ENCODE measurements around the gene NRXN3. TPM values are rescaled to one million over a fixed set of nuclear protein-coding genes. Genes with fewer than 3 reads are reported as not detected.

The NRXN3 gene
- total RNA-seq, 1 experiment from 2014 or later, result not detected

- RAD21 ChIA-PET (ENCODE audit: low non-redundant PET in 1 of 2, low total read pairs in 2 of 2, uncharacterized antibody in 2 of 2, unreplicated experiment in 2 of 2), result no interaction called here
- H3K36me3 ChIP-seq (ENCODE audit: control insufficient read depth in 1 of 2, insufficient read depth in 2 of 2, low read length in 2 of 2), result no peaks in the 10 kb centered on the region
- no peak overlapping the region for H3K9ac ChIP-seq (ENCODE audit: low read length)
- intact Hi-C loops (cut with micrococcal nuclease), result loop anchor here (10.0 kb wide), 1 partner anchor 429 kb away; no protein-coding TSS in a partner anchor
- BruUV-seq (replicated peaks), result no TSS peak
- no peaks in the 10 kb centered on the region for H3K4me1 ChIP-seq (ENCODE audit: control insufficient read depth in 1 of 2, insufficient read depth in 2 of 2, low read length in 2 of 2)
- no peaks in the 10 kb centered on the region for H3K27me3 ChIP-seq (ENCODE audit: insufficient read depth, low read length)
- POLR2A ChIA-PET, result no interaction called here
- ATAC-seq, result no peak
- no peak overlapping the region for H2AFZ ChIP-seq (ENCODE audit: low read depth, low read length, poor library complexity, severe bottlenecking)
- no peaks in the 10 kb centered on the region for H4K20me1 ChIP-seq (ENCODE audit: insufficient read depth)
- DNase-seq (ENCODE audit: low read depth, low spot score), result no peak
- no peaks in the 10 kb centered on the region for H3K9me2 ChIP-seq (ENCODE audit: insufficient read depth)
- no peak overlapping the region for H3K4me2 ChIP-seq (ENCODE audit: low read length)
- no peak overlapping the region for H3K4me3 ChIP-seq (replicated peaks in 1 of 2; ENCODE audit: low read depth in 1 of 2, low read length in 2 of 2)
- no peak overlapping the region for H3K27ac ChIP-seq (ENCODE audit: low read depth, low read length)
- no peaks in the 10 kb centered on the region for H3K9me3 ChIP-seq (ENCODE audit: control insufficient read depth in 1 of 2, insufficient read depth in 1 of 2, low read depth in 1 of 2, low read length in 2 of 2)
- TF ChIP-seq ATF3 (IDR thresholded peaks at IDR 0.05) (no peak), POLR2A (IDR thresholded peaks at IDR 0.05; ENCODE audit: borderline replicate concordance, extremely low read depth, insufficient read depth, insufficient read length) (no peak), TCF7L2 (IDR thresholded peaks at IDR 0.05; ENCODE audit: borderline replicate concordance, extremely low read depth, insufficient read depth, insufficient read length) (no peak), SP1 (IDR thresholded peaks at IDR 0.05; ENCODE audit: low read depth) (no peak), EZH2 (IDR thresholded peaks at IDR 0.05) (no peak), CBX3 (IDR thresholded peaks at IDR 0.05; ENCODE audit: low read depth) (no peak), EZH2phosphoT487 (IDR thresholded peaks at IDR 0.05; ENCODE audit: borderline replicate concordance) (no peak)
- TF ChIP-seq, protein P1, sequence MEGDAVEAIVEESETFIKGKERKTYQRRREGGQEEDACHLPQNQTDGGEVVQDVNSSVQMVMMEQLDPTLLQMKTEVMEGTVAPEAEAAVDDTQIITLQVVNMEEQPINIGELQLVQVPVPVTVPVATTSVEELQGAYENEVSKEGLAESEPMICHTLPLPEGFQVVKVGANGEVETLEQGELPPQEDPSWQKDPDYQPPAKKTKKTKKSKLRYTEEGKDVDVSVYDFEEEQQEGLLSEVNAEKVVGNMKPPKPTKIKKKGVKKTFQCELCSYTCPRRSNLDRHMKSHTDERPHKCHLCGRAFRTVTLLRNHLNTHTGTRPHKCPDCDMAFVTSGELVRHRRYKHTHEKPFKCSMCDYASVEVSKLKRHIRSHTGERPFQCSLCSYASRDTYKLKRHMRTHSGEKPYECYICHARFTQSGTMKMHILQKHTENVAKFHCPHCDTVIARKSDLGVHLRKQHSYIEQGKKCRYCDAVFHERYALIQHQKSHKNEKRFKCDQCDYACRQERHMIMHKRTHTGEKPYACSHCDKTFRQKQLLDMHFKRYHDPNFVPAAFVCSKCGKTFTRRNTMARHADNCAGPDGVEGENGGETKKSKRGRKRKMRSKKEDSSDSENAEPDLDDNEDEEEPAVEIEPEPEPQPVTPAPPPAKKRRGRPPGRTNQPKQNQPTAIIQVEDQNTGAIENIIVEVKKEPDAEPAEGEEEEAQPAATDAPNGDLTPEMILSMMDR (IDR thresholded peaks at IDR 0.05 in 2 of 3, conservative IDR thresholded peaks at IDR 0.05 in 1 of 3; ENCODE audit: borderline replicate concordance in 1 of 3, insufficient read depth in 1 of 3, low read depth in 2 of 3, low read length in 2 of 3), result no peak
- CTCF ChIA-PET, result no interaction called here
- no peaks in the 10 kb centered on the region for H3K79me2 ChIP-seq (ENCODE audit: insufficient read depth, low read length)
Observed at GRCh38 chr14:78593949-78594348, 423.8 kb downstream of the NRXN3 start.

DNA sequence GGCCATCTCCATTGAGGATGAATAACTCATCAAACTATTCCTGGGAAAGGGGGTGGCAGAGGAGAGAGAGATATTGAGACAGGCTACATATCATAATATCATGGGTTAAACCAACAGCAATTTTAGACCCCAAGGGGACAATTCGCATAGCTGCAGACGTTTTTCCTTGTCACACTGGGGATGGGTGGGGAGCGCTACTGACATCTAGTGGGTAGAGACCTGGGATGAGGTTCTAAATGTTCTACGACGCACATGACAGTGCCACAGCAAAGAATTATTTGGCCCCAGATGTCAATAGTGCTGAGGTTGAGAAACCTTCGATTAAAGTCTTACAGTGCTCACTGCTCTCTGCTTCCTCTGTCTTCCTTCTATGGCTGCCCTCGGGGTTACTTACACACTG, 425.6 kb downstream of the NRXN3 start:
- no peak overlapping the region for H3K4me3 ChIP-seq (replicated peaks in 1 of 2; ENCODE audit: low read depth in 1 of 2, low read length in 2 of 2)
- CTCF ChIA-PET, result no interaction called here
- no peak overlapping the region for H3K4me2 ChIP-seq (ENCODE audit: low read length)
- no peaks in the 10 kb centered on the region for H3K9me2 ChIP-seq (ENCODE audit: insufficient read depth)
- POLR2A ChIA-PET, result no interaction called here
- TF ChIP-seq RAD21 (IDR thresholded peaks at IDR 0.05; ENCODE audit: low read depth) (peak; percentile 31; the same call in 1 of the 2 replicates), TCF7L2 (IDR thresholded peaks at IDR 0.05; ENCODE audit: borderline replicate concordance, extremely low read depth, insufficient read depth, insufficient read length) (no peak), ELF1 (IDR thresholded peaks at IDR 0.05; ENCODE audit: borderline replicate concordance, low read depth) (no peak), SRF (IDR thresholded peaks at IDR 0.05; ENCODE audit: low read depth) (no peak), ATF3 (IDR thresholded peaks at IDR 0.05) (no peak)
- TF ChIP-seq, protein P1 (IDR thresholded peaks at IDR 0.05 in 2 of 3, conservative IDR thresholded peaks at IDR 0.05 in 1 of 3; ENCODE audit: borderline replicate concordance in 1 of 3, insufficient read depth in 1 of 3, low read depth in 2 of 3, low read length in 2 of 3), result peak in 2 of 3 experiments; percentile 20 to 40; a peak in 3 of 6 replicates
- H3K4me1 ChIP-seq (ENCODE audit: control insufficient read depth in 1 of 2, insufficient read depth in 2 of 2, low read length in 2 of 2), result no peaks in the 10 kb centered on the region
- DNase-seq (ENCODE audit: low read depth, low spot score), result no peak
- no peak overlapping the region for H3K9ac ChIP-seq (ENCODE audit: low read length)
- ATAC-seq, result no peak
- RAD21 ChIA-PET (ENCODE audit: low non-redundant PET in 1 of 2, low total read pairs in 2 of 2, uncharacterized antibody in 2 of 2, unreplicated experiment in 2 of 2), result no interaction called here
- no peak overlapping the region for H2AFZ ChIP-seq (ENCODE audit: low read depth, low read length, poor library complexity, severe bottlenecking)
- no peaks in the 10 kb centered on the region for H3K79me2 ChIP-seq (ENCODE audit: insufficient read depth, low read length)
- H3K27me3 ChIP-seq (ENCODE audit: insufficient read depth, low read length), result no peaks in the 10 kb centered on the region; the same call in 1 of the 2 replicates
- intact Hi-C loops (cut with micrococcal nuclease), result loop anchor here (5.0 to 10.0 kb wide), 2 partner anchors 431 to 938 kb away; no protein-coding TSS in a partner anchor
- H4K20me1 ChIP-seq (ENCODE audit: insufficient read depth), result no peaks in the 10 kb centered on the region
- BruUV-seq (replicated peaks), result no TSS peak
- H3K27ac ChIP-seq (ENCODE audit: low read depth, low read length), result no peak overlapping the region
- no peaks in the 10 kb centered on the region for H3K36me3 ChIP-seq (ENCODE audit: control insufficient read depth in 1 of 2, insufficient read depth in 2 of 2, low read length in 2 of 2)
- H3K9me3 ChIP-seq (ENCODE audit: control insufficient read depth in 1 of 2, insufficient read depth in 1 of 2, low read depth in 1 of 2, low read length in 2 of 2), result no peaks in the 10 kb centered on the region

Data from HCT116 (cell line).